Pancreas (tissue), 10 donors: ENCODE data around the gene NUP210. TPM values are rescaled to one million over a fixed set of nuclear protein-coding genes. Genes with fewer than 3 reads are reported as not detected.

ENCODE experiments used
- ATAC-seq, 4 donors: fragments of 200-7000 bp; cut with Tn5 transposase; one replicate each; pipeline versions ENCODE4 v1.8.0 to v1.9.1; 2020; ENCODE audit warnings: mild to moderate bottlenecking in 4 of 4, moderate library complexity in 4 of 4
- DNase-seq, 6 donors: peaks; one replicate each; pipeline ENCODE4 v3.0.0-alpha.2; 2020
- FAIRE-seq: peaks from 2 replicates; lab custom pipeline; 2012; peaks lifted over from hg19 to GRCh38; lab: Jason Lieb, UNC
- H3K27ac ChIP-seq, 4 donors: fragments of 200-600 bp; sonication (generic); 1 replicate in 3 of 4; 2 replicates in 1 of 4; pipeline versions ENCODE4 v1.5.0 to v1.8.0; 2020
- H3K27me3 ChIP-seq, 4 donors: fragments of 200-600 bp; one replicate each; pipeline ENCODE4 v1.8.0; 2021
- H3K36me3 ChIP-seq, 3 donors: fragments of 200-600 bp; sonication (generic) in 1 of 3; one replicate each; pipeline versions ENCODE4 v1.5.0 to v1.8.0; 2020 to 2021
- H3K4me1 ChIP-seq, 3 donors: fragments of 200-600 bp; one replicate each; pipeline ENCODE4 v1.8.0; 2021
- H3K4me3 ChIP-seq, 4 donors: fragments of 200-600 bp; sonication (generic) in 2 of 4; one replicate each; pipeline versions ENCODE4 v1.5.0 to v1.8.0; 2020 to 2021
- H3K9me3 ChIP-seq, 4 donors: fragments of 200-600 bp; one replicate each; pipeline ENCODE4 v1.8.0; 2021
- WGBS, 2 donors: extraction: QIAGEN DNeasy Blood & Tissue Kit; methylation state at CpG; one replicate each; pipeline ENCODE4 v1.1.7; 2013; 5-methylcytosine and 5-hydroxymethylcytosine counted together
- intact Hi-C, 3 donors: fragments of 100-400 bp; cut with DNase I; formaldehyde crosslinking; loops; one replicate each; pipeline versions ENCODE4 v1.11.1 to v1.14.2; 2022
- polyA plus RNA-seq, 2 donors: library from polyadenylated mRNA; stranded (reverse); fragments of 200-250 nt; gene quantifications; one replicate each; pipeline ENCODE4 v1.2.3, GENCODE V29; 2013
- total RNA-seq, 6 donors: library from RNA; stranded (reverse); fragmentation: NEBNext Ultra II Directional in 4 of 6; extraction: Animal tissue kit (Norgen Biotek cat#: 25700) in 4 of 6; gene quantifications; one replicate each; pipeline versions ENCODE4 v1.2.1 to v1.2.4, GENCODE V29; 2021 to 2023
- TF ChIP-seq, protein P1 (sequence below), 4 donors: fragments of 200-600 bp; sonication (generic) in 3 of 4; IDR thresholded peaks; one replicate each; pipeline versions ENCODE4 v1.5.0 to v1.8.0; 2021; ENCODE audit warnings: antibody characterized with exemption in 4 of 4
- donor health status: healthy with polysubstance abuse.
- donor health status: DM: no; HTN: no; CAD: no; lungs with moderate emphysema.
- donor health status: DM: no; HTN: no; CAD: no.
- donor health status: control.
- donor health status: control.
- donor health status: Bipolar disorder and iron deficiency.
- donor health status: DM: yes; HTN: yes; CAD: no.
- donor health status: DM: no; HTN: no; CAD: no.
- donor health status: DM: no; HTN: no; CAD: no.
- donor health status: DM: yes; HTN: yes; CAD: no.

Gene NUP210
- total and polyA plus RNA-seq, 8 donors = 7.6 to 12.5 (median 9.8) TPM

DNA sequence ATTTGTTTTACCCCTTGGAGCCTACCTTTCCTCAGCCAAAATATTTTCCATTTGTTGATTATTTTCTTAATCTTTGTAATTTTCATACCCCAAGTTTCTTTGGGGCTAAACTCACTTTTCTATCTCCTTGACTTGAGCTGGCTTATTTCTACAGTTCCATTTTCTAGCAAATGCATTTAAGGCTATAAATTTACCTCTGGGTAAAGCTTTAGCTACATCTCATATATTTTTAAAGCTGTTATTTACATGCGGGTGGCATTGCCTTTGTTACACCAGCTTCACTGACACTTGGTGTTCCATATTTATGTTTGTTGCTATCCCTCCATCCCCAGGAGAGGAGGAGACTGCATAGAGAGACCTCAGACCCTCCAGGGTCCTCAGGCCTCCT, 136.3 kb downstream of the NUP210 start:
- intact Hi-C loops = no loop called here
- FAIRE-seq (no peak), ATAC-seq (no peak), DNase-seq (no peak)
- WGBS, 2 donors = 96 to 98% methylated on average over 1 of the region's 1 CpG
- Histone ChIP-seq H3K4me1 (no peaks in the 10 kb centered on the region), H3K9me3 (no peaks in the 10 kb centered on the region), H3K27ac (no peak overlapping the region), H3K4me3 (peak overlapping the region in 1 of 4 donors; percentile 45), H3K36me3 (no peaks in the 10 kb centered on the region), H3K27me3 (no peaks in the 10 kb centered on the region)
- TF ChIP-seq, protein P1, sequence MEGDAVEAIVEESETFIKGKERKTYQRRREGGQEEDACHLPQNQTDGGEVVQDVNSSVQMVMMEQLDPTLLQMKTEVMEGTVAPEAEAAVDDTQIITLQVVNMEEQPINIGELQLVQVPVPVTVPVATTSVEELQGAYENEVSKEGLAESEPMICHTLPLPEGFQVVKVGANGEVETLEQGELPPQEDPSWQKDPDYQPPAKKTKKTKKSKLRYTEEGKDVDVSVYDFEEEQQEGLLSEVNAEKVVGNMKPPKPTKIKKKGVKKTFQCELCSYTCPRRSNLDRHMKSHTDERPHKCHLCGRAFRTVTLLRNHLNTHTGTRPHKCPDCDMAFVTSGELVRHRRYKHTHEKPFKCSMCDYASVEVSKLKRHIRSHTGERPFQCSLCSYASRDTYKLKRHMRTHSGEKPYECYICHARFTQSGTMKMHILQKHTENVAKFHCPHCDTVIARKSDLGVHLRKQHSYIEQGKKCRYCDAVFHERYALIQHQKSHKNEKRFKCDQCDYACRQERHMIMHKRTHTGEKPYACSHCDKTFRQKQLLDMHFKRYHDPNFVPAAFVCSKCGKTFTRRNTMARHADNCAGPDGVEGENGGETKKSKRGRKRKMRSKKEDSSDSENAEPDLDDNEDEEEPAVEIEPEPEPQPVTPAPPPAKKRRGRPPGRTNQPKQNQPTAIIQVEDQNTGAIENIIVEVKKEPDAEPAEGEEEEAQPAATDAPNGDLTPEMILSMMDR (IDR thresholded peaks at IDR 0.05) = no peak

DNA sequence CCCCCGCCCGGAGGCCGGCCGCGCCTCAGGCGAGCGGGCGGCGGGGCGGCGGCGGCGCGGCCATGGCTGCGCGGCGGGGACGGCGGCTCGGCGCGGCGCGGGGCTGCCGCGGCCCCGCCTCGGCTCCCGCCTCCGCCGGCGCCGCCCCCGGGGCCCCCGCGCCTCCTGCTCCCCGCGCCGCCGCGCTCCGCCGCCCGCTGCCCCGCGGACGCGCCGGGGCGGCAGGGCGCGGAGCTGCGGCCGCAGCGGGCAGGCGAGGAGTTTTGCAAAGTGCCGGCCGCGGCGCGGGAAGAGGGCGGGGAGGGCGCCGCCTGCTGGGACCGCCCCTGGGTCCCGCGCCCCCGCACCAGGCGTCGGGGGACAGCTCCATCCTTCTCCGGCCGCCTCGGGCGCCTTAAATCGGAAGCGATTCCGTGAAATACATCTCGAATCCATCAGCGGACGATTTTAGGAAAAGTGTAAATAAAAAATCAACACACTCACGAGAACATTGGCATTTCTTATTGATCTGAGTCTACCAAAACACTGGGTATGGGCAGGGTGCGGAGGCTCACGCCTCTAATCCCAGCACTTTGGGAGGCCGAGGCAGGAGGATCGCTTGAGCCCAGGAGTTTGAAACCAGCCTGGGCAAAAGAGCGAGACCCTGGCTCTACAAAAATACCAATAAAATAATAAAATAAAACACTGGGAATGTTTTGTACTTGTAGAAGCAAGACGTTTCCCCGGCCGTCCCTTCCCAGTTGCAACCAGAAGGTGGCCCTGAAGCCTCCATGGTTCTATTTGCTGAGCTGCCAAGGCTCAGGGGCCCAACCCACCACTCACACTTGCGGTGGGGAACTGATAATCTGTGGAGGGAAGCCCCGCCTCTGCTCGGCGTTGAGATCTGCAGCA, 136.9 kb downstream of the NUP210 start:
- Histone ChIP-seq H3K4me1 (no peaks in the 10 kb centered on the region), H3K36me3 (no peaks in the 10 kb centered on the region), H3K27me3 (no peaks in the 10 kb centered on the region), H3K4me3 (peak overlapping the region in 2 of 4 donors; percentile 65 to 69), H3K9me3 (no peaks in the 10 kb centered on the region), H3K27ac (no peak overlapping the region)
- DNase-seq (peak in 2 of 6 donors; percentile 33 to 77), ATAC-seq (peak; percentile 33 to 74 (median 66)), FAIRE-seq (no peak)
- TF ChIP-seq, protein P1 (IDR thresholded peaks at IDR 0.05) = peak in 2 of 4 donors; percentile 6 to 12
- WGBS, 2 donors = 3 to 4% methylated on average over 36 to 93 of the region's 93 CpGs
- intact Hi-C loops = no loop called here

DNA sequence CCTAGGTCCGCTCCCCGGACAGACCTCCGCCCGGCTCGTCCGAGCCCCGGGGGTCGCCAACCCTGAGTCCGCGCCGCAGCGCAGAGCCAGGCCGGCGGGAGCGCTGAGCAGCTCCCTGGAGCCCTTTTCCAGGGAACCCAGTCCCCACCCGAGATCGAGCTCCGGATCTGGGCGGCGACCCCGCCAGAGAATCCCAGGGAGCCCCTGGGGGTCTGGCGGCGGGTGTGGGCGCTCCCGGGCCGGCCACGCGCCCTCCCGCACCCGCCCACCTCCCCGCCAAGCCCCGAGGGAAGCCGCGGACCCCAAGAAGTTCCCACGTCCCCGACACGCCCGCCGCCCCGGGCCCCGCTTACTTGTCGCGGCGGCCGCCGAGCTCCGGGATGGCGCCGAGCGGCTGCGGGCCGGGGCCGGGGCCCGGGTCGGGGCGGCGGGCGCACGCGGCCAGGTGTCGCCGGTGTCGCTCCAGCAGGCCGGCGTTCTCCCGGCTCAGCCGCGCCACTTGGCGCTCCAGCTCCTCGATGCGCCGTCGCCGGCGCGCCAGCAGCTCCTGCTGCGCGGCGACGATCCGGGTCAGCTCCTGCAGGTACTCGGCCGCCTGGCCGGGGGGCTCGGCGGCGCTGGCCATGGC, 137.7 kb downstream of the NUP210 start:
- DNase-seq = peak in 2 of 6 donors; percentile 30 to 70
- whole genome bisulfite sequencing, 2 donors = 0 to 1% methylated on average over 12 to 87 of the region's 87 CpGs
- Histone ChIP-seq H3K4me1 (no peaks in the 10 kb centered on the region), H3K9me3 (no peaks in the 10 kb centered on the region), H3K36me3 (no peaks in the 10 kb centered on the region), H3K27ac (peak overlapping the region in 1 of 4 donors; percentile 28), H3K27me3 (no peaks in the 10 kb centered on the region), H3K4me3 (peak overlapping the region; percentile 37 to 69 (median 62))
- FAIRE-seq = no peak
- TF ChIP-seq, protein P1 (IDR thresholded peaks at IDR 0.05) = no peak
- peak; percentile 3 to 62 (median 6) for ATAC-seq
- intact Hi-C loops = no loop called here

DNA sequence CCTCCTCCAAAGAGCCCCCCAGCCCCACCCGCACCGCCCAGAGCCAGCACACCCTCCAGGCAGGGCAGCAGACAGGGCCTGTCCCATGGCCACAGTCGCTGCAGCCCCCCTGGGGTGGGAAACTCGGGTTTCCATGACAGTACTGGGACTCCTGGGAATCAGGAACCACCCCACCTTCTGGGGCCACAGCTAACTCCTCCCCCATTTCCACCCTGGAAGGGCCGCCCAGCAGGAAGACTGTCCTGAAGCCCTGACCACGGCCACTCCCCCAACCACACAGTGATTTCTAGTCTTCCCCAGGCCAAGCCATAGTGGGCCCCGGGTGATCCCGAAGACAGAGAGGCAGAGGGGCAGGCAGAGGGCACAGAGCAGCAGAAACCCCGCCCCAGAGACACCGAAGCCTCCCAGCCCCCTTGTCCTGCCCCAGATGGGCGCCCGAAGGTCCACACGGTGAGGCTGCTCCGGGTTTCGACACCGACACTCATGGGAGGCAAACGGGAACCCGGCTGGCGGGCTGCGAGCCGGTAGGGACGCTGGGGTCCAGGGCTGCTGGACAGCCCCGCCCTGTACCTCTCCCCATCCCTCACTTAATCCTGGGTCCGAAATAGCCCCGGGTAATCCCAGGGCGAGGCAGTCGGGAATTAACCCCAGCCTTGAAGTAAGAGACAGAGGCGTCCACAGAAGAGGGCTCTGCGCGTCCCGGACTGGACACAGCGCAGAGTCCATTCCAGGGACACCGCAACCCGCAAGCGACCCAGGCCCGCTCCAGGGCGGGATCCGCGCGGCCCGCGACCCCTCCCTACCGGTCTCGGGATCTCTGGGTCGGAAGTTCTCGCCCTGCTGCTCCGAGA, 138.4 kb downstream of the NUP210 start:
- no peak for FAIRE-seq
- Histone ChIP-seq H3K9me3 (no peaks in the 10 kb centered on the region), H3K27me3 (no peaks in the 10 kb centered on the region), H3K4me1 (no peaks in the 10 kb centered on the region), H3K36me3 (no peaks in the 10 kb centered on the region), H3K27ac (peak overlapping the region in 2 of 4 donors; percentile 28 to 41), H3K4me3 (peak overlapping the region; percentile 37 to 69 (median 62))
- DNase-seq = peak in 5 of 6 donors; percentile 56 to 73 (median 66)
- 4 to 6% methylated on average over 34 to 47 of the region's 47 CpGs for WGBS, 2 donors
- peak; percentile 76 to 90 (median 85) for ATAC-seq
- TF ChIP-seq, protein P1 (IDR thresholded peaks at IDR 0.05) = no peak
- intact Hi-C loops = no loop called here
